Measurements from ENCODE around the gene GSTM1.
"Not testable (repeated sequence)": the region's sequence is repeated elsewhere in the genome, so short reads cannot be mapped to it uniquely, and the experiment has no call there.

The GSTM1 gene

GRCh38 chr1:109704173-109704572, 16.6 kb downstream of the GSTM1 start:
- no peak for DNase-seq

- no peak for DNase-seq
Observed at GRCh38 chr1:109705411-109705810, 17.8 kb downstream of the GSTM1 start.

- DNase-seq: not testable (repeated sequence)
Observed at GRCh38 chr1:109708949-109709348, 21.3 kb downstream of the GSTM1 start.

- not testable (repeated sequence) for DNase-seq
Observed at GRCh38 chr1:109709822-109710221, 22.2 kb downstream of the GSTM1 start.

GRCh38 chr1:109711593-109712320, 24.1 kb downstream of the GSTM1 start, which contains the start of gene GSTM5:
Gene GSTM5 (plus strand): TSS chr1:109712251. CDS start chr1:109712313, 62 bp downstream.
- peak; percentile 69 for DNase-seq

- DNase-seq: no peak
Observed at GRCh38 chr1:109712321-109712864, 24.8 kb downstream of the GSTM1 start.

- DNase-seq: no peak
Observed at GRCh38 chr1:109713636-109714035, 26.0 kb downstream of the GSTM1 start.

DNA sequence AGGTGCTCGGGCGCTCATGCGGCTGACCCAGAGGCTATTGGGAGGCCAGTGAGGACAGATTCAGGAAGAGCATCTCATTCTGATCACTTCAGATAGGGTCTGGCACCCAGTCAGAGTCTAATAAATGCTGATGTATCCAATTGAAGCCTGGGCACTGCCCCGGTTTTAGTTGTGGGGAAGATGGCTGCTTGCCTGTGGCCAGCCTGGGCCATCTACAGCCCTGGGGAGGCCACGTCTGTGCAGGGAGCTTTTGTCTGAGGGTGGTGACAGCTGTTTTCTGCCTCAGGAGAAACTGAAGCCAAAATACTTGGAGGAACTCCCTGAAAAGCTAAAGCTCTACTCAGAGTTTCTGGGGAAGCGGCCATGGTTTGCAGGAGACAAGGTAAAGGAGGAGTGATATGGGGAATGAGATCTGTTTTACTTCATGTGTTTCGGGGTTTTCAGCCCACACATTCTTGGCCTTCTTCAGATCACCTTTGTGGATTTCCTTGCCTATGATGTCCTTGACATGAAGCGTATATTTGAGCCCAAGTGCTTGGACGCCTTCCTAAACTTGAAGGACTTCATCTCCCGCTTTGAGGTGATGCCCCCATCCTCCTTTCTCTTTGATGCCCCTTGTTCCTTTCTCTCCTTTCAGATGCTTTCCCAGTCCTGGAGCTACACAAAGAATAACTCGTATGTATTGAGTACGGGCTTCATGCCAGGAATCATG, 27.2 kb downstream of the GSTM1 start:
- no peak for DNase-seq

- DNase-seq: no peak
Observed at GRCh38 chr1:109716121-109716520, 28.5 kb downstream of the GSTM1 start.

- DNase-seq: no peak
Observed at GRCh38 chr1:109716570-109717090, 29.0 kb downstream of the GSTM1 start.

- DNase-seq: no peak
Observed at GRCh38 chr1:109717729-109718128, 30.1 kb downstream of the GSTM1 start.

GRCh38 chr1:109718495-109718894, 30.9 kb downstream of the GSTM1 start:
- DNase-seq: no peak

DNA sequence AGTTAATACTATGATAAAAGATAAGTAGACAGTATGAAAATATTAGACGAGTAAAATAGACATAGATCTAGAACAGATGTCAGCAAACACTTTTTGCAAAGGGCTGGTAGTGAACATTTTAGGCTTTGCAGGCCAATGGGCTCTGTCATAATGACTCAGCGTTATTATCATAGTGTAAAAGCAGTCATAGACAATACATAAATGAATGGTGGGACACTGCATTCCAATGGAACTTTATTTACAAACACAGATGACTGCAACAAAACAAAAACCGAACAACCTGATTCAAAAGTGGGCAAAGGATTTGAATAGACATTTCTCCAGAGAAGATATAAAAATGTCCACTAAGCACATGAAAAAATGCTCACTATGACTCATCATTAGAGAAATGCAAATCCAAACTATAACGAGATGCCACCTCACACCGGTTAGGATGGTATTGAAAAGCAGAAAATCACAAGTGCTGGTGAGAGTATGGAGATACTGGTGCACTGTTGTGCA, 31.8 kb downstream of the GSTM1 start:
- no peak for DNase-seq

DNA sequence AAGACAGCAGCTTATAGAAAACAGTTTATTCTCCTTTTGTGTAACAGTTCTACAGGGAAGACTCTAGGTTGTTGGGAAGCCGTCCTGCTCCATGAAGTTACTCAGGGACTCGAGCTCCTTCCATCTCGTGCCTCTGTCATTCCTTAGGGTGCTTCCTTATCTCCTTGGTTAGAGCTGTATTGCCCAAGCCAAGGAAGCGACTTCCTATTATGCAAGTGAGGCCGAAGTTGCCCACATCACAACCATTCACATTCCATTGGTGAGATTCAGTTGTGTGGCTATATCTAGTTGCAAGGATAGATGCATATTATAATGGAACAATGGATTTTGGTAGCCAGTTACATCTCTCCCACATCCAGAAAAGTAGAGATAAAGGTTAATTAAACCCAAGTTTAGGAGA, 33.4 kb downstream of the GSTM1 start:
- no peak for DNase-seq

DNA sequence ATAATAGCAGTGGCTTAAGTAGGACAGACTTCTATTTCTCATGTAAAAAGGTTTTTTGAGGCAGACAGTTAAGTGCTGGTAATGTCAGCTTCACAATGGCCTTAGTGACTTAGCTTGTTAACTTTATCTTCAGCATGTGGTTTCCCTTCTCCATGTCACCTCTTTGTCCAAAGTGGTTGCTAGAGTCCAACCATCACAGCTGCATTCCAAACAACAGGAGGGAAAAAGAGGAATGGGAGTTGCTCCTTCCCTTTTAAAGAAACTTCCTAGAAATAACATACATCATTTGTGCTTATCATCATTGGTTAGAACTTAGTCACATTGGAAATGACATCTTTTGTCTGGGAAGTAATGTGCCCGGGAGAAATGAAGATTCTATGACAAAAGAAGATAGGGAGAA, 34.4 kb downstream of the GSTM1 start:
- no peak for DNase-seq

GRCh38 chr1:109722908-109723691, 35.5 kb downstream of the GSTM1 start:
- no peak for DNase-seq

DNA sequence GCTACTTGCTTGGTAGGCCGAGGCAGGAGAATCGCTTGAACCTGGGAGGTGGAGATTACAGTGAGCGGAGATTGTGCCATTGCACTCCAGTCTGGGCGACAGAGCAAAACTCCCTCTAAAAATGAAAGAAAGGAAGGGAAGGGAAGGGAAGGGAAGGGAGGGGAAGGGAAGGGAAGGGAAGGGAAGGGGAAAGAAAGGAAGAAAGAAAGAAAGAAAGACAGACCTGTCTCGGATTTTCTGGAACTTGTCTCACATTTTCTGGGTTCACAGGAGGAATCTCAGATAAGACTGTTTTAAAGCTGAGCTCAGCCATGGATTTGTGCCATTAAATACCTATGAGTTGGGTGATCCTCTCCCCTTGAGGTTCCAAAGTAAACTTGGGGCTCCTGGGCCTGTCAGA, 37.3 kb downstream of the GSTM1 start:
- no peak for DNase-seq

- DNase-seq: no peak
Observed at GRCh38 chr1:109725510-109725909, 37.9 kb downstream of the GSTM1 start.

DNA sequence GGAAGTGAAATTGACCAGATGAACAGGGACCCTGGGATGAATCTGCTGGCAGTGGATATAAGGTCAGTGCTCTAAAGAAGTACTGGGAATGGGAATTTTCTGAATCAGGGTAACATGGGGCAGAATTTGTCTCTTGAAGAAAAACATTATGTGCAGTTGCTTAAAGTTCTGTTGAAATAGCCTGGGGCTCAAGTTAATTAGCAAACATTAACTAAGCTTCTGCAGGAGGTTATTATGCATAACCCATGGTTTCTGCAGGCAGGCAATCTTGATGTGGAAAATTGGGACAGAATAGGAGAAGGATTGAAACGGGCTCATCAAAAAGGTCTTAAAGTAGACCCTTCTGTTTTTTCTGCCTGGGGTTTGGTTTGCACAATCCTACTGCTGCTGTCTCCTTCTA, 38.4 kb downstream of the GSTM1 start:
- no peak for DNase-seq

GRCh38 chr1:109726728-109727373, 39.2 kb downstream of the GSTM1 start:
- DNase-seq: no peak

- no peak for DNase-seq
Observed at GRCh38 chr1:109728870-109729269, 41.3 kb downstream of the GSTM1 start.

DNA sequence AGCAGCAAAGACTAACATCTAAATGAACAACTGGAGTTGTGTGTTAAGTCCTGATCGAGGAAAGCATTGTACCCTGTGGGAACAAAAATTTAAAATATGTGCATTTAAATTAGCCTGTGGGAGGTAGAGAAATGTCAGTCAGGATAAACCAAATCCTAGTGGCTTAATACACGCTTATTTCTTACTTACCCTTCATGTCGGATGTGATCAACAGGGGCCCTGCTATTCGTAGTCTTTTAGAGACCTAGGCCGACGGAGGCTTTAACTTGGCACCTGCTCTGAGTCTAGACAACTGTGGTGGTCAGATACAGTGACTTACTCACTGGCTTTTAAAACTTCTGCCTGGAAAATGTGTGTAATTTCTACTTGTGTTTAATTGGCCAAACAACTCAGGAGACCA, 43.0 kb downstream of the GSTM1 start:
- DNase-seq: no peak

Measured in retina (tissue), 1 donor.